Sciatic nerve (tissue), 2 donors: ENCODE results near the gene HMMR. TPM values are rescaled to one million over a fixed set of nuclear protein-coding genes. Genes with fewer than 3 reads are reported as not detected.
A peak's percentile ranks its signal among the peaks of the same experiment; 100 is the strongest.
"Not testable (repeated sequence)": the region's sequence is repeated elsewhere in the genome, so short reads cannot be mapped to it uniquely, and the experiment has no call there.

Experiments
- ATAC-seq: fragments of 200-7000 bp; cut with Tn5 transposase; one replicate; pipeline ENCODE4 v1.9.1; 2020; ENCODE audit warnings: mild to moderate bottlenecking, moderate library complexity
- DNase-seq: peaks from one replicate; pipeline ENCODE4 v3.0.0-alpha.2; 2020; ENCODE audit warnings: low spot score
- intact Hi-C: fragments of 100-400 bp; cut with DNase I; formaldehyde crosslinking; loops from one replicate; pipeline ENCODE4 v1.14.2; 2022
- total RNA-seq: library from RNA; stranded (reverse); fragmentation: NEBNext Ultra II Directional; extraction: Animal tissue kit (Norgen Biotek cat#: 25700); gene quantifications from one replicate; pipeline ENCODE4 v1.2.1, GENCODE V29; 2021
- donor health status: DM: no; HTN: no; CAD: no.
- donor health status: DM: no; HTN: no; CAD: no.

HMMR gene
- total RNA-seq, 1 donor from 2014 or later: 0.85 TPM

DNA sequence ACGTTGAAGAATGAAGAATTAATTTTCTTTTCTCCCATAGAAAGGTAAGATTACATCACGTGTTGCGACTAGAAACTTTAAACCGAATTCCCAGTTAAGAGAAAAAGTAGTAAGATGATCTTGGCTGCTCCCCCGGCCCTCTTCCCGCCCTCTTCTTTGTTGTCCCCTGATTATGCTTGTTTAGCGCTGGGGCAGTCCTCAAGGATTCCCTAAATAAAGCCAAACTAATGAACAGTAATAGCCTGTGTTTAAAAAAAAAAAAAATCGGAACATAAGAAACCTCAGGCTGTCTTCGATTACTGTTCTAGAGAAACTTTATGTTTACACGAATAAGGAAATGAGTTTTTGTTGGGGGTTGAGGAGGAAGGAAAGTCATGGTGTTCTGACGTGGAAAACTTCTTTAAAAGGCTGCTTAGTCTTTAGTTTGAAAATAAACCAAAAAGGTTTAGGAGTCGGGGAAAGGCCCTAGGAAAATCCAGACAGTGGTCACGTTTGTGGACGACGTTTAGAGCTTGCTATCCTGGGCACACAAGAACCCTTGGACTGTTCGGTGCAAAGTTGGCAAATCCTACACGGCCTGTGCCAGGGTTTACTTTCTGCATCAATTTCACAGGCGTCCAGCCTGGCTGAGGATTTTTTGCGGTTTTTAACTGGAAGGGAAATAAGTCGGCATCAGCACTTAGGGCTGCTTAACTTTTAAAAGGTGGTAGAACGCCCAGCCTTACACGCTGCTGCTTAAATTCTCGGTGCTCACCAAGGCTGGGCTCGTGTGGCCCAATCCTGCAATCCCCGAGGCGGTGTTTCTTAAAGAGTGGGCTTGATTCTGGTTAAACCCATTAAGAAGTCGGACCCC, 43.9 kb downstream of the HMMR start:
- peak; percentile 45 for ATAC-seq
- DNase-seq: no peak
- intact Hi-C loops: no loop called here

DNA sequence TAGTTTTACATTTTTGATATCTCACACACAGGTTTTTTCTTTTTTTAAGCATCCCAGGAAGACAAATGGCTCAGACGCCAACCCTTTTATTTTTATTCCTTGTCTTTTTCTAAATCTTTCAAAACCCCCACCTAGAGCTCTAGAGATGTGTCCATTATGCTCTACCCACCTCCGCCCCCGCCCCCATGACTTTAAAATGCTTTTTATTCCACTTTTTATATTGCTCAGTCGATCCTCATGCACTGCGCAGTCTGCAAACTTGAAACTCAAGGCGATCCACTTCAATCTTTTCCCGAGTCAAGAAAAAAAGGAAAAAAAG, 44.6 kb downstream of the HMMR start:
- intact Hi-C loops: no loop called here
- peak; percentile 1 for ATAC-seq

DNA sequence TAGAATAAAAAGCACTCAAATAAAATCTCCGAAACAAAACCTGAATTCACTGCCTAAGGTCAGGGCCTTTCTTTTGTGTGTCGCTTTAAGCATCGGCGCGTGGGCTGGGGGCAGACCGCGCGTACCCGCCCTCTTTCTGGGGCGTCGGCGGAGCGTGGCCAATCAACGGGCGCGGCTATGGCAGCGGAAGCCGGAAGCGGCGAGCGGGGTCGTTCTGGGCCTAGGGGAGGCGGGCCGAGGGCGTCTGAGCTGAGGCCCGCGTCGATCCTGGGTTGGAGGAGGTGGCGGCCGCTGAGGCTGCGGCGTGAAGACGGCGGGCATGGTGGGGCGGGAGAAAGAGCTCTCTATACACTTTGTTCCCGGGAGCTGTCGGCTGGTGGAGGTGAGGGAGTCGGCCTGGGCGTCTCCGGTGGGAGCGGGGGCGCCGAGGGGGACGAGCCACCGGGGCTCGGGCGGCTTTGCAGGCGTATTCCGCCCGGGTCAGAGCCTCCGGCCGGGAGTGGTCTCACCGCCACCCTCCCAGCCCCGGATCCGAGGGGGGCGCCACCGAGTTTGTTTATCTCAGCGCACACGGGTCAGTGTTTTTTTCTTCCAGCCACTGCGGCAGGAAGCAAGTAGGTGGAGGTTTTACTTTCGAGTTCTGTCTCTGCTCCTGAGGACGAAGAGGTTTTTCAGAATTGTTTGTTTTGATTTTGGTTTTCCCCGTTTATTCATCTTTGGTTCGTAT, 45.1 kb downstream of the HMMR start, which contains the start of gene MAT2B:
TSS of gene MAT2B (plus strand) at position 252 of the 727 bp plus-strand sequence. CDS start at position 320, 68 bp downstream.
- intact Hi-C loops: no loop called here

More for the DNA sequence above, 44.6 kb downstream of the HMMR start:
- no peak for DNase-seq

DNA sequence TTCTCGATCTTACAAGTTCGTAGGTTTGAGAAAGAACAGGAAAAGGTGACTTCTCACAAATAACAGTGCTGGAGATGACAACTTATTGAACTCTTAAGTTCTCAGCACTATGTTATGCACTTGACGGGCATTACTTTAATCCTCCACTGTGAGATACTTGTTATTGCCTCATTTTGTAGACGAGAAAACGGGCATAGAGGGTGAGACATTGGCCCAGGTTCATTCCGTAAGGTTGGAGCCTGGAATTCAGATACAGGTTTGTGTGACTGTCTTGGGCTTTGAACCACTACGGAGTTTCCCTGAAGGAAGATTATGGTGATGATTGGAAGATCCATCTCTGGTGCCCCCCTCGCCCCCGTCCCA, 45.6 kb downstream of the HMMR start:
- intact Hi-C loops: no loop called here
- DNase-seq (no peak), ATAC-seq (no peak)

More for the DNA sequence above, 45.1 kb downstream of the HMMR start, which contains the start of gene MAT2B:
- DNase-seq (peak; percentile 97), ATAC-seq (peak; percentile 99)

DNA sequence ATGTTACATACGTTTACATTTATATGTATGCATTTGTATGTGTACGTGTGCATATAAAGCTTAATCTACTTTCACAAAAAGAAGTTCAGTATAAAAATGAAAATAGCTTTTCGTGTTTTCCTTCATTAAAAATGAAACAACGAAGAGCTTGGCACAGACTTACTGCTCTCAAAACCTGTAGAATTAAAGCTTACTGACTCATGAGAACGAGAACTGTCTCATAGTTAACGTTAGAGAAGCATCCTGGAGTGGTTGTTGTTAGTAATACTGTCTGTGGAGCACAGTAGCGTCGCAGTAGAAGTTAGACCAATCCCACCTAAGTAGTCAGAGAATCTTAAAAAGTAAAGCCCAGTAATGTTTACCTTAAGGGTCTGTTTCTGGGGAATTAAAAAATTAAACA, 46.3 kb downstream of the HMMR start:
- DNase-seq (no peak), ATAC-seq (no peak)
- intact Hi-C loops: no loop called here

DNA sequence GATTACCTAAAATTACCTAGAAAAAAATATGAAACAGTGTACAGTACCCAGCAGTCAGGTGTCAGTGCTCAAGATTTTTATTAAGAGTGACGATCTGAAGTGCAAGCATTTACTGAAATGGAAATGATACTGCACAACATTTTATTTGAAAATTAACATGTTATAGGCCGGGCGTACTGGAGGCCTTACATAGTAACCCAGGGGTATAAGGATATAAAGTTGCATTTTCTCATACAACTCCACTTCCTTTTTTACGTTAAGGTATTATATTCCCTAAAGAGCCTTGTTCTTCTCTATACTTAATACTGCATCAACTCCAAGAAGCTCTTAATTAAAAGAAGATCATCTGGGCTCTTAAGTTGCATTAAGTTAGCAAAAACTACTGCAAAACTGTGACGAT, 48.3 kb downstream of the HMMR start:
- no peak for ATAC-seq
- no peak for DNase-seq
- intact Hi-C loops: no loop called here

DNA sequence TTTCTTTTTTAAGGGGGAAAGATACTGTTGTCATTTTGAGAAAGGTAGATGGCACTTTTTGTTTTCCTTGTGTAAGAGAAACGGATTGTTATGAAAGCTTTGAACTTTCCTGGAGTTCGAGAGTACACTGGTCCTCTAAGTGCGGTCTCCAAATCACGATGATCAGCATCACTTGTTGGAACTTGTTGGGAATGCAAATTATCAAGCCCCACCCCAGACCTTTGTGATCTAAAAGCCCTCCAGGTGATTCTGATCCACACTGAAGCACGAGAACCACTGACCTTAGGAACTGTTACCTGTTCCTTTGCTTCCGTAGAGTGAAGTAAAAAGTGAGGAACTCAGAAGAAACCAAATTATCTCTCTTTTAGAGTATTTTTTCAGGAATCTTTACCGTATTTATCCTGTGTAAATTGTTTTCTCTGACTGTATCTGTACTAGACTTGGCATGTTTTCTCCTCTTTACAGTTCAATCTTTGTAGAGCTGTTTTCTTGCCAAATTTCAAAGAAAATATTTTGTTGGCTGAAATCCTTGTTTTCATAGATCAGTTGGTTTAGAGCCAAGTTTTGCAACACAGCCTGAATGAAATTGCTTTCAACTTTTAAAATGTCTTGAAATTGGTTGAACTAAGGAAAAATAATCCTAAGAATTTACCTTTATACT, 49.0 kb downstream of the HMMR start:
- ATAC-seq: no peak
- no peak for DNase-seq
- intact Hi-C loops: no loop called here

DNA sequence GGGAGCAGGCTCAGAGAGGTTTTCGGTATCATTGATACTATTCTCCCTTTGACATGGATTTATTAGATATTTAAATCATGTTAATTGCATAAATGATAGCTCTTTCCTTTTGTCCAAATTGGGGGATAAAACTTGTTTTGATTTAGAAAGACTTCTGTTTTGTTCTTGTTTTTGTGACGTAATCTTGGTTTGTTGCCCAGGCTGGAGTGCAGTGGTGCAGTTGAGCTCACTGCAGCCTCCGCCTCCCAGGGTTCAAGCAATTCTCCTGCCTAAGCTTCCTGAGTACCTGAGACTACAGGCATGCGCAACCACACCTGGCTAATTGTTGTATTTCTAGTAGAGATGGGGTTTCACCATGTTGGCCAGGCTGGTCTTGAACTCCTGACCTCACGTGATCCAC, 52.1 kb downstream of the HMMR start:
- no peak for DNase-seq
- intact Hi-C loops: no loop called here
- ATAC-seq: no peak

DNA sequence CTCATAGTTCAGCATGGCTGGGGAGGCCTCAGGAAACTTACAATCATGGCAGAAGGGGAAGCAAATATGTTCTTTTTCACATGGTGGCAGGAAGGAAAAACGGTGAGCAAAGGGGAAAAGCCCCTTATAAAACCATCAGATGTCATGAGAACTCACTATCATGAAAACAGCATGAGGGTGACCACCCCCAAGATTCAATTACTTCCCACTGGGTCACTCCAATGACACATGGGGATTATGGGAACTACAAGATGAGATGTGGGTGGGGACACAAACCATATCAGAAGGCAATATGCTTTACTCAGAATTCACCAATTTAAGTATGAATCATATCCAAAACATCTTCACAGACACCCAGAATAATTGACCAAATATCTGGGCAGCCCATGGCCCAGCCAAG, 64.7 kb downstream of the HMMR start:
- ATAC-seq (no peak), DNase-seq (no peak)
- intact Hi-C loops: no loop called here

DNA sequence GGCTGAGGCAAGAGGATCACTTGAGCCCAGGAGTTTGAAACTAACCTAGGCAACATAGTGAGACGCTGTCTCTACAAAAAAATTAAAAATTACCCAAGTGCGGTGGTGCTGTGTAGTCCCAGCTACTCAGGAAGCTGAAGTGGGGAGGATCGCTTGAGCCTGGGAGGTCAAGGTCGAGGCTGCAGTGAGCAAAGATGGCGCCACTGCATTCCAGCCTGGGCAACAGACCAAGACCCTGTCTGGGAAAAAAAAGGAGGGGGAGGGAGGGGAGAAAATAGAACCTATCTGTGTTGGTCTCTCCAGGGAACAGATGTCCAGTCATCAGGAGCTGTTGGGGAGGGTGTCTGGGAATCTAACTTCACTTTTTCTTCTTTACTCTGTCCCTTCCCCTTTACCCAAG, 69.3 kb downstream of the HMMR start:
- no peak for DNase-seq
- ATAC-seq: no peak
- intact Hi-C loops: no loop called here

DNA sequence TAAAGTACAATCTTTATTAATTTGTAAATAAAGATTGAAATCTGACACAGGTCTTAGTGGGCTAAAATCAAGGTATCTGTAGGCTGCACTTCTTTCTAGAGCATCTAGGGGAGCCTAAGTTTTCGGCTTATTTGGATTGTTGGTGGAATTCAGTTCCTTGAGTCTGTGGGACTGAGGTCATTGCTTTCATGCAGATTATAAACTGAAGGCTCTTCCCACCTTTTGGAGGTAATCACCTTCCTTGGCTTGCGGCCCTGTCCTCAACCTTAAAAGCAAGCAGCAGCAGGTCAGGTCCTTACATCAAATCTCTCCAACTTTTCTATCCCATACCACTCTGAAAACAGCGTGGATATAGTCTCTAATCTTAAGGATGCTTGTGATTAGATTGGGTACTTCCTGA, 70.8 kb downstream of the HMMR start:
- intact Hi-C loops: no loop called here
- DNase-seq: no peak
- ATAC-seq: no peak

DNA sequence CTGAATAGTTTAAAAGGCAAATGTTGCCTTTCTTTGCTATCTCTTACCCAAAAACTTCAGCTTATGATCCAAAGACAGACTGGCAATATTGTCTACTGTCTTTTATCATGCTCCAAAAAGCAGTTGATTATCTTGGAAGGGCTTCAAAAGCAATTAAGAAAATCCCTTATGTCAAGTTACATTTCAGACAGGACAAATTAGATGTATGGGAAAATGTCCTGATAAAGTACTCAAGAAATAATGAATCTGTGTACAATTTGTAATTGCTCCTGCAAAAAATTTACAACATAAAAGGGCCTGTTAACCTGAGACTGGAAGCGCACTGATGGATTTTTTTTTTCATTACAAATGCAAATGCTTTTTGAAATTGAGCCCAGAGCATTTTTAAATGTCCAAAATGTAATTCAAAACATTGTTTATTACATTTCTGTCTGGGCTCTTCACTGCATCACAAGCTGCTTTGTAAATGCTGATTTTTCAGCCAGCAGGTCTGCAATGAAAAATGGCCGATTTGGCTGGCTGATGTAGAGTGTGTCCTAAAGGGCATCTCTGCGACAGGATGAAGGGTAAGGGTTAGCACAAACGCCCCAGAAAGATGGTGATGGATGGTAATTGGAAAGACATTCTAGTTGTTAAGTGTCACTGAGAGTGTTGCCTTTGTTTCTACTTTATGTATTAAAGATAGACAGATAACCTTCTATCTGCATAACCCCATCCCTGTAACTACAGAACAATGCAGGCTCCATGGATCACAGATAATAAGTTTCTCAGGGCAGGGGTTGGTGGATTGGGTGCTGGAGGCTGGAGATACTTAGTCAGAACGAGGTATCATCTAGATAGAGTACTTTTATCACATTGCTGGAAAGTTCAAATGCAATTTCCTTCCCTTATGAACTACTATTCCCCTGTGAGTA, 72.0 kb downstream of the HMMR start:
- intact Hi-C loops: no loop called here
- no peak for DNase-seq
- ATAC-seq: no peak

DNA sequence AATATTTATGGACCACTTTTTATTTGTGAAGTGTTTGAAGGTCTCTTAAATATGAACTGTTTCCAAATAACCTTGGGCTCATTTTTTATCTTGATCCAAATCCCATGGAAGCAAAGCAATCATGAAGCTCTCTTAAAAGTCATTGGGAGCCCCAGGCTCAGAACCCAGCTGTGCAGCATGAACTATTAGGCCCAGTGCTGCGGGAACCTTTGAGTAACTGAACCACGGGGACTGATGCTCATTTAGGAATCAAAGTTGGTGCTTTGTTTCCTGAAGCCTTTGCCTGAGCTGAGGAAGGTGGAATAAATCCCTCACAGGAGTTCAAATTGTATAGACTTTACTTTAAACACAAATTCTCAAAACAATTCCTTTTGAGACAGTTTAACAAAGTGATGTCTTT, 72.8 kb downstream of the HMMR start:
- intact Hi-C loops: no loop called here
- DNase-seq (no peak), ATAC-seq (no peak)

DNA sequence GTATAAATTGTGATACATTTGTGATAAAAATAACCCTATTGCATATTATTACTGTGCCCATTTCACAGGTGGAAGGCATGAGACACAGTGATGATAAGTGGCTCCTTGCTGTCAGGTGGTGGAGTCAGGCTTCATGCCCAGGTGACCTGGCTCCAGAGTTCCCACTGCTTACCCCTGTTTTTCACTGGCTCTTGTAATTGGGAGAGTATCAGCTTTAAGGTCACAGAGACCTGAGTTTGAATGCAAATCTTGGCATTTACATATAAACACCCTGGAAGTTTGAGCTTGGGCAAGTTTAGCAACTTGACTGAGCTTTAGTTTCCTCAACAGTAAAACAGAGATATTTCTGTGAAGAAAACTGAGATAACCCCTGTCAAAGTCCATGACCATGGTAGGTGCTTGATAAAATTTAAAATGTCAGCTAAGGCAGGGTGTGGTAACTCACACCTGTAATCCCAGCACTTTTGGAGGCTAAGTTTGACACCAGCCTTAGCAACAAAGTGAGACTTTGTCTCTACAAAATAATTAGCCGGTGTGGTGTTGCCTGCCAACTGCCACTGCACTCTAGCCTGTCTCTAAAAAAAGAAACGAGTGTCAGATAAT, 74.2 kb downstream of the HMMR start:
- no peak for DNase-seq
- intact Hi-C loops: no loop called here
- ATAC-seq: no peak

DNA sequence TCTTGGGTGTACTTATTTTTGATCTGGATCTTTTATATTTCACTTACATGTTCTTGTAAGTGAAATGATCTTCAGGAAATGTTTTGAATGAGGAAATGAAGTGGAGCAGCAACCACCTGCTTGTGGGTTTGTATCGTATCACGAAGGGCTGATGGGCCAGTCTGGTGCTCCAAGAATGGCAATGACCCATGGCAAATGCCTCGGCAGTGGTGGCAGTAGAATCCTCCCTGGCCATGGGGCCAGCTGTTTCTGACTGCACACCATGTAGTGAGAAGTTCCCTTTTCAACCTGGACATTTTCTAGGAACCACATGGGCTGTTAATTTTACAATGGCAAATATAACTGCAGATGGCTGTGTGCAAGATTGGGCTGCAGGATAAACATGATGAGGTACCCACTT, 74.9 kb downstream of the HMMR start:
- ATAC-seq: no peak
- DNase-seq: no peak
- intact Hi-C loops: no loop called here

DNA sequence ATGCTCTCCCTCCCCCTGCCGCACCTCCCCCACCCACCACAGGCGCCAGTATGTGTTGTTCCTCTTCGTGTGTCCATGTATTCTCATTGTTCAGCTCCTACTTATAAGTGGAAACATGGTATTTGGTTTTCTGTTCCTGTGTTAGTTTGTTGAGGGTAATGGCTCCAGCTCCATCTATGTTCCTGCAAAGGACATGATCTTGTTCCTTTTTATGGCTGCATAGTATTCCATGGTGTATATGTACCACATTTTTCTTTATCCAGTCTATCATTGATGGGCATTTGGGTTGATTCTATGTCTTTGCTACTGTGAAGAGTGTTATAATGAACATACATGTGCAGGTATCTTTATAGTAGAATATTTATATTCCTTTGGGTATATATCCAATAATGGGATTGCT, 76.0 kb downstream of the HMMR start:
- DNase-seq, ATAC-seq, intact Hi-C loops: not testable (repeated sequence)

DNA sequence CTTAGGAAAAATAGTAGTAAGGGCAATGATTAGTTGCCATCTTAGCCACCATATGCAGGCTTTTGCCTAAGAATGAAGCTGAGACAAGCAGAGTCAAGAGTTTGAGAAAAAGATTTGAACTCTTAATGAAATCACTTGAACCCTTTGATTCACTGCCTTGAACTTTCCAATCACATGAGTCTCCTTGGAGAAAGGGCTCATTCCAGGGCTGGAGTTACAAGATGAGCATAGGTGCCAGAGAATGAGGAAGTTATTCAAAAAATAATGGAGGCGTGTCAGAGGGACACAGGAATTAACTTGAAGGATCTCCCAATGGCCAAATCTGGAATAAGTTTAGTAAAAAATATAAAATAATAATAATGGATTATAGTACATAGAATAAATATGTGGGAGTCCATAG, 80.3 kb downstream of the HMMR start:
- ATAC-seq (no peak), DNase-seq (no peak)
- intact Hi-C loops: no loop called here
